NCI-H82 (cell line): ENCODE data around the gene PTPN7.
"Not testable (repeated sequence)": the region's sequence is repeated elsewhere in the genome, so short reads cannot be mapped to it uniquely, and the experiment has no call there.

ENCODE experiments used
- DNase-seq: peaks from one replicate; lab custom pipeline; 2025; lab: John Stamatoyannopoulos, UW

The PTPN7 gene

GRCh38 chr1:202189918-202190715 lies 29.7 kb upstream of the PTPN7 start:
- DNase-seq: peak; percentile 58

- DNase-seq: peak; percentile 93
Observed at GRCh38 chr1:202189001-202189790, 28.8 kb upstream of the PTPN7 start.

DNA sequence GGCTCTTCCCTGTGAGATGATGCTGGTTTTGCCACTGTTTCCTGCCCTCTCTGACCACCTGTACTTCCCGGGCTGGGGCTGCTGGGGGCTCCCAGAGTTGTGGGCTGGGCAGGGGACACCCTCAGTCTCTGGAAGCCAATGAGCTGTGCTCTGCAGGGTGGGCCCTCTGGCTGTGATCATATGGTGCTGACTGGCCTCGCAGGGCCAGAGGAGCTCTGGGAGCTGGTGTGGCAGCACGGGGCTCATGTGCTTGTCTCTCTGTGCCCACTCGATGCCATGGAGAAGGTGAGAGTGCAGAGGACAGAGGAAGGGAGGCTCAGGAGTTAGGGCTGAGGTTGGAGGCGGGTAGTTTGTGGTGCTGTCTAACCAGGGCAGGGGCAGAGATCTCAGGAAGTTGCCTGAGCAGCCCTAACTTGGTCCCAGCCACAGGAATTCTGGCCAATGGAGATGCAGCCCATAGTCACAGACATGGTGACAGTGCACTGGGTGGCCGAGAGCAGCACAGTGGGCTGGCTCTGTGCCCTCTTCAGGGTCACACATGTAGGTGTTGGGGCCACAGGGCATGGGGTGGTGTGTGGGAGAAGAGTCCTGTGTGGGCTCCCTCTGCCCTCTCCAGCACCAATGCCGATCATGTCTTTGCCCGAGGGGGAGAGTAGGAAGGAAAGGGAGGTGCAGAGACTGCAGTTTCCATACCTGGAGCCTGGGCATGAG lies 27.4 kb upstream of the PTPN7 start:
- DNase-seq: no peak

DNA sequence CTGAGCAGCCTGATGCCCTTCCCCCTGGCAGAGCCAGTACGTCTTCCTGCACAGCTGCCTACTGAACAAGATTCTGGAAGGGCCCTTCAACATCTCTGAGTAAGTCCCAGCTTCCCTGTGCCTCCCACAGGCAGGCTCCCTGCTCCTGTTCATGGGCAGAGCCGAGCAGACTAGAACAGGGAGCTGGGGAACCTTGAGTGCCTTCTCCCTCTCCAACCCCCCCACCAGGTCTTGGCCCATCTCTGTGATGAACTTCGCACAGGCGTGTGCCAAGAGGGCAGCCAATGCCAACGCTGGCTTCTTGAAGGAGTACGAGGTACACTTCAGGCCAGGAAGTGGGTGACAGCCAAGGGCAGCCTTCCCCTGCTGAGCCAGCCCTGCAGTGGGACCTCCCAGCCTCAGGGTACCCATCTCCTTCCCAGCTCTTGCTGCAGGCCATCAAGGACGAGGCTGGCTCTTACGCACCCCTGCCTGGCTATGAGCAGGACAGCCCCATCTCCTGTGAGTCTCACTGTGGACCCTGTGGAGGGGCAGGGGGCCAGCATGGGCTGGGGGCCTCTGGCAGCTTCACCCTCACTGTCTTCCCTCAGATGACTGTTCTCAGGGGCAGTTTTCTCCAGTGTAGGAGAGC lies 26.8 kb upstream of the PTPN7 start:
- DNase-seq: no peak

- DNase-seq: no peak
Observed at GRCh38 chr1:202186327-202186726, 25.9 kb upstream of the PTPN7 start.

GRCh38 chr1:202184750-202185460 lies 24.5 kb upstream of the PTPN7 start:
- peak; percentile 99 for DNase-seq

GRCh38 chr1:202182040-202182877 lies 21.9 kb upstream of the PTPN7 start:
- peak; percentile 85 for DNase-seq

DNA sequence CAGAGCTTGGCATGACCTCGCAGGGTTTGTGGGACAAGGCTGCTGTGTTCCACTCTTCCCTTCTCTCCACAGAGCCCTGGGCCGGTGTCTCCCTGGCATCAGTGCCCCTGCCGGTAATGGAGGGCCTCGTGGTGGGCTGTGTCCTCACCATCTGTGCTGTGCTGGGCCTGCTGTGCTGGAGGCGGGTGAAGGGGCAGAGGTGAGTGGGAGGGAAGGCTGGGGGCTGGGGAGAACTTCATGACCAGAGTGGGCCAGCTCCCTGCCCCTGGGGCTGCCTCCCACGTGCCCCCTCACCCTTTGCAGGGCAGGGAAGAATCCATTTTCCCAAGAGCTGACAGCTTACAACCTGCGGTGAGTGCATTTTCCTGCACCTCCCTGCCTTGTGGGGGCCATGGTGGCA lies 21.2 kb upstream of the PTPN7 start:
- no peak for DNase-seq

DNA sequence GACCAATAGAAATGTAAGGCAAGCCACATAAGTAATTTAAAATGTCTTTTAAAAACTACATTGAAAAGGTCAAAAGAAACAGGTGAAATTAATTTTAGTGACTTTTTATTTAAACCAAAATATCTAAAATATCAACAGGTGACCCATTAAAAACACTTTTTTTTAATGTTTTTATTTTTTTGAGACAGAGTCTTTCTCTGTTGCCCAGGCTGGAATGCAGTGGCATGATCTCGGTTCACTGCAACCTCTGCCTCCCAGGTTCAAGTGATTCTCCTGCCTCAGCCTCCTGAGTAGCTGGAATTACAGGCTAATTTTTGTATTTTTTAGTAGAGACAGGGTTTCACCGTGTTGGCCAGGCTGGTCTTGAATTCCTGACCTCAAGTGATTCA lies 20.3 kb upstream of the PTPN7 start:
- not testable (repeated sequence) for DNase-seq

DNA sequence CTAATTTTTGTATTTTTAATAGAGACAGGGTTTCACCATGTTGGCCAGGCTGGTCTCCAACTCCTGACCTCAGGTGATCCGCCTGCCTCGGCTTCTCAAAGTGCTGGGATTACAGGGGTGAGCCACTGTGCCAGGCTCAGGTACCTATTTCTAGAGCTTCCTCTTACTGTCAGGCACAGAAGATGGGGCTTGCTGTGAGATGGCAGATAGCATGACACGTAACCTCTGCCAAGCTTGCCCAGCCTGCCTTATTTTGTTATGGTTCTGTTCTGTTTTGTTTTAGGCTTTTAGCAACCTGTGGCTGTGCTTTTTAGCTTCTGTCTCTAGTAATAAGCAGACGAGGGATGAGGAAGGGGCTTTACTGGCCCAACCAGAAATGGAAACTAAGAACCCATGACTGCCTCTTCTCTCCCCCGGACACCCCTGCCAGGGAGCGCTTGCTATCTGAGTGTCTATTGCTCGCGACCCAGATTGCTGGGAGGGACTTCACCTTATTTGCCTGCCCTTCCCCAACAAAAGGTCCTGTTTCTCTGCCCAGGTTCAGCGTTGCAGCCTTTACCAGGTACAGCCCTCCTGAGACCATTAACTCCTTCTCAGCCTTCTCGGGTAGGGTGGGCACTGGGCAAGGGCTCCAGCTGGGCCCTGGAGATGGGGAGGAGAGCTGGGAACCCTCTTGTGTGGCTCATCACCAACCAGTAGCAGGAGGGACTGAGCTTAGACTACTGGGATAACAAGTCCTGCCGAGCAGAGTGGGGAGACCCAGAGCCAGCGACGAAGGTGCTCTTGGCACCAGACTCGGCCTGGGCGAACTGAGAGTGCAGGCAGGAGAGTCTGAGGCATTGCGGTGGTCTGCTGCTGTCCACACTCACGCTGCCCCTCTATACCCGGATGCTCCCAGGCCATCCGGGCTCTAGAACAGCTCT lies 19.7 kb upstream of the PTPN7 start:
- DNase-seq: no peak

DNA sequence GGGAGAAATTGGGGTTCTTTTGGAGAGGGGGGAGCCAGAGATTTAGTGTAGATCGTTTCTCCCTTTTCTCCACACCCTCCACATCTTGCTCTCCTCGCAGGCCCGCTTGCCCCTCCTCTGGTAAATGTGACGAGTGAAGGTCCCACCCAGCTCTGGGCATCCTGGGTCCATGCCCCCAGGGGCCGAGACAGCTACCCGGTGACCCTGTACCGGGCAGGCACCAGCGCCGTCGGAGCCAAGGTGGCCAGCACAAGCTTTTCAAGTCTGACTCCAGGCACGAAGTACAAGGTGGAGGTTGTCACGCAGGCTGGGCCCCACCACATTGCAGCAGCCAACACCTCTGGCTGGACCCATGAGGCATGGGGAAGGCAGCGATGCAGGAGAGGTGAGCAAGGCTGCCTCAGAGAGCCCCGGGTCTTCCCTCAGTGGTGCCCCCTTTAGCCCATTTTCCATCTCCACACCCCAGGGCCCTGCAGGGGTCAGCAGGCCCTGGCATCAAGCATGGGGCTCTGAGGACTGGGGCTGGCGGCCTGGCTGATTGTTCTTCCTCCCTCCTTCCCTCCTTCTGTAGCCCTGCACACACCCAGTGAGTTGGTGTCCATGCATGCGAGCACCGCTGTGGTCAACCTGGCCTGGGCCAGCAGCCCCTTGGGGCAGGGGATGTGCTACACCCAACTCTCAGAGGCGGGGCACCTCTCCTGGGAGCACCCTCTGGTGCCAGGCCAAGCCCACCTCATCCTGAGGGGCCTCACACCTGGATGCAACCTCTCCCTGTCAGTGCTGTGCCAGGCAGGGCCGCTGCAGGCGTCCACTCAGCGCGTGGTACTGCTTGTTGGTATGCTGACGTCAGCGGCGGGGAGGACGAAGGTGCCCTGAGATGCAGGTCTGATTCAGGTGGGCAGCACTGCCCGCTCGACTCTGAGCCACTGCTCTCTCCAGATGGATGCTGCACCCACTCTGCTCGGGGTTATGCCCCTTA lies 16.8 kb upstream of the PTPN7 start:
- no peak for DNase-seq

DNA sequence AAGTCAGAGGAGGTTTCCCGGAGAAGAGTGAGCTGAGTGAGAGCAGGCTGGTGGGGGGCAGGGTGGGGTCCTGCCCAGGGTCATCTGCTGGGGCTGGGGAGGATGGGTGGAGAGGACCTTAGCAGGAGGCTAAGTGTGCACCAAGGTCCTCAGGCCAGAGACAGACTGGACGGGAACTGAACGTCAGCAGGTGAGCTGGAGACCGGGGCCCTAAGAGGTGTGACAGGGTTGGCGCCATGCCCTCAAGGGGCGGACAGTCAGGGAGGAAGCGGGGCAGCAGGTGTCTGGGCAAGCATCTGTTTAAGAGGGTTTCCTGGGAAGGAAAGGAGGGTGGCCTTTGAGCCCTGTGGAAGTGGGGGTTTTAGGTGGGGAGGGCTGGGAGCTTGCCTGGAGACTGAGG lies 13.6 kb upstream of the PTPN7 start:
- DNase-seq: no peak

DNA sequence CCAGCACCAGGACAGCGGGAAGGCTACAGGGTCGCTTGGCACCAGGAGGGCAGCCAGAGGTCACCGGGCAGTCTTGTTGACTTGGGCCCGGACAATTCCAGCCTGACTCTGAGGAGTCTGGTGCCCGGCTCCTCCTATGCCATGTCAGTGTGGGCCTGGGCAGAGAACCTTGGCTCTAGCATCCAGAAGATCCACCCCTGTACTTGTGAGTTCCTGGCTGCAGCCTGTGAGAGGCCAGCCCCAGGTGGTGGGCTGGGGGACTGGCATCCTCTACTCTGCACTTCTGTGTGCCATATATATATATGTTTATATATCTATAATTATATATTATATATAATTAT lies 11.6 kb upstream of the PTPN7 start:
- peak; percentile 52 for DNase-seq

GRCh38 chr1:202171292-202172014 lies 11.1 kb upstream of the PTPN7 start:
- DNase-seq: no peak

- DNase-seq: peak; percentile 78
Observed at GRCh38 chr1:202170726-202171125, 10.3 kb upstream of the PTPN7 start.

DNA sequence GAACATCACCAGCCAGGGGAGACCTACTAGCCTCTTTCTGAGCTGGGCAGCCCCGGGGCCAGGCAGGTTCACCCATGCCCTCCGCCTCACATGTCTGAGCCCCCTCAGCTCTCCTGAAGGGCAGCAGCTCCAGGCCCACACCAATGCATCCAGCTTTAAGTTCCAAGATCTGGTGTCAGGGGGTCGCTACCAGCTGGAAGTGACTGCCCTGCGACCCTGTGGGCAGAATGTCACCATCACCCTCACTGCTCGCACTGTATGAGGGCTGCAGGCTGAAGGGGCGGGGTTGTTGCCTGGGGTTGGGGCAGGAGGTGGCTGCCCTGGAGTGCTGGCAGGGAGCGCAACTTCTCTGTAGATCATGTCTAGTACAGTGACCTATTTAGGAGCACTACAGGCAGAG lies 8.5 kb upstream of the PTPN7 start:
- no peak for DNase-seq

GRCh38 chr1:202167708-202168415 lies 7.5 kb upstream of the PTPN7 start:
- peak; percentile 50 for DNase-seq
